SK-N-SH (cell line): ENCODE measurements around the gene PAQR6.

Experiments used
- CTCF ChIP-seq: fragments of 200-600 bp; sonication (generic); IDR thresholded peaks from 2 replicates; pipeline ENCODE4 v1.6.1; 2017; ENCODE audit warnings: antibody characterized with exemption, mild to moderate bottlenecking, moderate library complexity
- ELF1 ChIP-seq: IDR thresholded peaks from 2 replicates; pipeline ENCODE4 v1.4.0; 2012
- EP300 ChIP-seq, 2 experiments: IDR thresholded peaks; 2 replicates each; pipeline versions ENCODE4 v1.4.0 to v1.6.1; 2012; ENCODE audit warnings: borderline replicate concordance in 1 of 2, low read depth in 1 of 2, low read length in 1 of 2
- EZH2phosphoT487 ChIP-seq: fragments of 200-600 bp; sonication (generic); IDR thresholded peaks from 2 replicates; pipeline ENCODE4 v1.6.1; 2017; ENCODE audit warnings: low read depth, mixed run types, mild to moderate bottlenecking, antibody characterized with exemption, moderate library complexity, borderline replicate concordance
- IRF3 ChIP-seq: fragments of 150-350 bp; IDR thresholded peaks from 2 replicates; pipeline ENCODE4 v1.6.1; 2016; ENCODE audit warnings: mild to moderate bottlenecking, low read depth, low read length
- MAX ChIP-seq: IDR thresholded peaks from 2 replicates; pipeline ENCODE4 v1.4.0; 2012; ENCODE audit warnings: low read depth
- NFIC ChIP-seq: IDR thresholded peaks from 2 replicates; pipeline ENCODE4 v1.4.0; 2012; ENCODE audit warnings: borderline replicate concordance
- POLR2AphosphoS5 ChIP-seq: IDR thresholded peaks from 2 replicates; pipeline ENCODE4 v1.6.1; 2012; ENCODE audit warnings: low read depth, low read length
- RAD21 ChIP-seq: IDR thresholded peaks from 2 replicates; pipeline ENCODE4 v1.6.1; 2012; ENCODE audit warnings: mild to moderate bottlenecking, low read length
- RFX5 ChIP-seq: IDR thresholded peaks from 2 replicates; pipeline ENCODE4 v1.6.1; 2012; ENCODE audit warnings: mild to moderate bottlenecking, improper control_type of control experiment, low read length
- SIN3A ChIP-seq: IDR thresholded peaks from 2 replicates; pipeline ENCODE4 v1.6.1; 2012; ENCODE audit warnings: low read depth, mild to moderate bottlenecking, low read length, moderate library complexity, borderline replicate concordance
- USF1 ChIP-seq: IDR thresholded peaks from 2 replicates; pipeline ENCODE4 v1.4.0; 2012; ENCODE audit warnings: low read depth, borderline replicate concordance

- TF ChIP-seq CTCF (no peak), RFX5 (no peak), MAX (no peak), USF1 (no peak), NFIC (no peak), EZH2phosphoT487 (no peak), SIN3A (no peak), ELF1 (no peak), RAD21 (no peak), EP300 (IDR thresholded peaks at IDR 0.05; ENCODE audit: borderline replicate concordance in 1 of 2, low read depth in 1 of 2, low read length in 1 of 2) (no peak), POLR2AphosphoS5 (no peak), IRF3 (no peak)
These were observed 18.2 kb upstream of the PAQR6 start for GRCh38 chr1:156266051-156266450.
